CD4-positive, alpha-beta T cell (primary cell): ENCODE measurements around the gene HACL1. TPM values are rescaled to one million over a fixed set of nuclear protein-coding genes. Genes with fewer than 3 reads are reported as not detected.

Source experiments
- ATAC-seq: fragments of 200-7000 bp; cut with Tn5 transposase; one replicate; pipeline ENCODE4 v1.10.0; 2022; ENCODE audit warnings: mild to moderate bottlenecking; ENCODE audit not compliant: poor library complexity
- CTCF ChIA-PET: fragments of 350-600 bp; sonication (Branson Sonifier 250); formaldehyde crosslinking; loops from one replicate; lab custom pipeline; 2021; ENCODE audit warnings: antibody characterized with exemption, inconsistent platforms; lab: Charles Lee
- POLR2A ChIA-PET: fragments of 350-600 bp; sonication (Branson Sonifier 250); formaldehyde crosslinking; loops from one replicate; lab custom pipeline; 2021; ENCODE audit warnings: antibody characterized with exemption, inconsistent platforms; lab: Charles Lee
- DNase-seq, 14 experiments: peaks; one replicate each; pipeline ENCODE4 v3.0.0-alpha.2; 2013 to 2020; ENCODE audit warnings: mixed read lengths in 2 of 14
- H3K27ac ChIP-seq, 2 donors: one replicate each; pipeline versions ENCODE4 v1.5.1 to v1.7.0; 2013; ENCODE audit warnings: low read length in 2 of 2, low read depth in 1 of 2, mild to moderate bottlenecking in 1 of 2
- H3K27me3 ChIP-seq, 2 experiments: 1 replicate in 1 of 2; 2 replicates in 1 of 2; pipeline versions ENCODE4 v1.6.1 to v1.7.0; 2013; ENCODE audit warnings: low read length in 2 of 2, control low read depth in 1 of 2, mild to moderate bottlenecking in 1 of 2, moderate library complexity in 1 of 2; ENCODE audit not compliant: insufficient read depth in 2 of 2, control insufficient read depth in 1 of 2
- H3K36me3 ChIP-seq: one replicate; pipeline ENCODE4 v1.6.1; 2013; ENCODE audit warnings: low read length, control low read depth; ENCODE audit not compliant: insufficient read depth
- H3K4me1 ChIP-seq: one replicate; pipeline ENCODE4 v1.6.1; 2013; ENCODE audit warnings: low read length, control low read depth; ENCODE audit not compliant: insufficient read depth
- H3K4me3 ChIP-seq: one replicate; pipeline ENCODE4 v1.5.1; 2013; ENCODE audit warnings: mild to moderate bottlenecking, low read length, moderate library complexity
- H3K9me3 ChIP-seq, 2 experiments: 1 replicate in 1 of 2; 2 replicates in 1 of 2; pipeline versions ENCODE4 v1.6.1 to v1.7.0; 2013; ENCODE audit warnings: low read length in 2 of 2, mild to moderate bottlenecking in 2 of 2, control low read depth in 1 of 2, moderate library complexity in 1 of 2; ENCODE audit not compliant: control insufficient read depth in 1 of 2, insufficient read depth in 1 of 2
- H3K27ac Mint-ChIP-seq: one replicate; pipeline ENCODE4 v1.8.0; 2020; ENCODE audit warnings: mixed read lengths
- H3K27me3 Mint-ChIP-seq: one replicate; pipeline ENCODE4 v1.8.0; 2021; ENCODE audit warnings: mixed read lengths
- H3K36me3 Mint-ChIP-seq: one replicate; pipeline ENCODE4 v1.8.0; 2021; ENCODE audit warnings: low read depth, mixed read lengths
- H3K4me1 Mint-ChIP-seq: one replicate; pipeline ENCODE4 v1.8.0; 2021; ENCODE audit warnings: low read depth, mixed read lengths
- H3K4me3 Mint-ChIP-seq: one replicate; pipeline ENCODE4 v1.8.0; 2020; ENCODE audit warnings: mild to moderate bottlenecking, mixed read lengths
- H3K9me3 Mint-ChIP-seq: one replicate; pipeline ENCODE4 v1.8.0; 2020; ENCODE audit warnings: mixed read lengths
- intact Hi-C, 2 experiments: fragments of 100-400 bp; cut with DNase I in 1 of 2; cut with micrococcal nuclease in 1 of 2; formaldehyde crosslinking; loops; one replicate each; pipeline versions ENCODE4 v1.15.1 to v1.9.0; 2023 to 2025; cut with DNase I, micrococcal nuclease
- total RNA-seq, 174 experiments: library from RNA in 2 of 174; stranded (reverse) in 2 of 174; gene quantifications; one replicate each; pipeline ENCODE4 v1.2.3 and lab custom pipeline; 2021 to 2026
- TF ChIP-seq, protein P1 (sequence below): fragments of 200-600 bp; IDR thresholded peaks from one replicate; pipeline ENCODE4 v1.8.0; 2022; ENCODE audit warnings: antibody characterized with exemption, mild to moderate bottlenecking

HACL1 gene
- total RNA-seq, 2 experiments from 2014 or later, result 26.6 to 33.2 TPM

DNA sequence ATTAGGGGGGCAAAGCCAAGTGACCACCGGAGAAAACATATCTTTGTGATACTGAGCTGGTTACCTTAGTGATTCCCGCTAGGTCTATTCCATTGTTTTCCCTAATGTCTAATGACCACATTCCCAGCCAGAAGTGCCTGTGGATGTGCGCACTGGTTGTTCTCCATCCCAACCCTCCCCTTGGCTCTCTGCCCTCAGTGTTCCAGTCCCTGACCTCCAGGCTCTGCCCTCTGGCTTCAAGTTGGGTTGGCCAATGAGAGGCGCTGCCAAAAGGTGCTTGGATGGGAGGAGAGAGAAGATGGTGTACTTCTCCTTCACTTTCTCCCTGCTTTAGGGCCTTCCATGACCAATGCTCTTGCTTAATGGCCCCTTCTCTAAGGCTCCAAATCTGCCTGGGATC is 82.3 kb downstream of the HACL1 start:
- no peaks in the 10 kb centered on the region for H3K36me3 Mint-ChIP-seq
- no peak for DNase-seq
- CTCF ChIA-PET, result no interaction called here
- ATAC-seq, result no peak
- H3K27me3 Mint-ChIP-seq, result peaks cover 5% of the 10 kb centered on the region
- TF ChIP-seq, protein P1, sequence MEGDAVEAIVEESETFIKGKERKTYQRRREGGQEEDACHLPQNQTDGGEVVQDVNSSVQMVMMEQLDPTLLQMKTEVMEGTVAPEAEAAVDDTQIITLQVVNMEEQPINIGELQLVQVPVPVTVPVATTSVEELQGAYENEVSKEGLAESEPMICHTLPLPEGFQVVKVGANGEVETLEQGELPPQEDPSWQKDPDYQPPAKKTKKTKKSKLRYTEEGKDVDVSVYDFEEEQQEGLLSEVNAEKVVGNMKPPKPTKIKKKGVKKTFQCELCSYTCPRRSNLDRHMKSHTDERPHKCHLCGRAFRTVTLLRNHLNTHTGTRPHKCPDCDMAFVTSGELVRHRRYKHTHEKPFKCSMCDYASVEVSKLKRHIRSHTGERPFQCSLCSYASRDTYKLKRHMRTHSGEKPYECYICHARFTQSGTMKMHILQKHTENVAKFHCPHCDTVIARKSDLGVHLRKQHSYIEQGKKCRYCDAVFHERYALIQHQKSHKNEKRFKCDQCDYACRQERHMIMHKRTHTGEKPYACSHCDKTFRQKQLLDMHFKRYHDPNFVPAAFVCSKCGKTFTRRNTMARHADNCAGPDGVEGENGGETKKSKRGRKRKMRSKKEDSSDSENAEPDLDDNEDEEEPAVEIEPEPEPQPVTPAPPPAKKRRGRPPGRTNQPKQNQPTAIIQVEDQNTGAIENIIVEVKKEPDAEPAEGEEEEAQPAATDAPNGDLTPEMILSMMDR, result no peak
- no peak overlapping the region for H3K27ac Mint-ChIP-seq
- POLR2A ChIA-PET, result no interaction called here
- Histone ChIP-seq H3K9me3 (no peaks in the 10 kb centered on the region), H3K4me1 (peaks cover 23% of the 10 kb centered on the region), H3K36me3 (no peaks in the 10 kb centered on the region), H3K27me3 (peaks cover 0 to 4% of the 10 kb centered on the region in 2 experiments), H3K4me3 (no peak overlapping the region), H3K27ac (no peak overlapping the region)
- no peaks in the 10 kb centered on the region for H3K9me3 Mint-ChIP-seq
- intact Hi-C loops, result no loop called here
- no peak overlapping the region for H3K4me3 Mint-ChIP-seq
- peaks cover 6% of the 10 kb centered on the region for H3K4me1 Mint-ChIP-seq

DNA sequence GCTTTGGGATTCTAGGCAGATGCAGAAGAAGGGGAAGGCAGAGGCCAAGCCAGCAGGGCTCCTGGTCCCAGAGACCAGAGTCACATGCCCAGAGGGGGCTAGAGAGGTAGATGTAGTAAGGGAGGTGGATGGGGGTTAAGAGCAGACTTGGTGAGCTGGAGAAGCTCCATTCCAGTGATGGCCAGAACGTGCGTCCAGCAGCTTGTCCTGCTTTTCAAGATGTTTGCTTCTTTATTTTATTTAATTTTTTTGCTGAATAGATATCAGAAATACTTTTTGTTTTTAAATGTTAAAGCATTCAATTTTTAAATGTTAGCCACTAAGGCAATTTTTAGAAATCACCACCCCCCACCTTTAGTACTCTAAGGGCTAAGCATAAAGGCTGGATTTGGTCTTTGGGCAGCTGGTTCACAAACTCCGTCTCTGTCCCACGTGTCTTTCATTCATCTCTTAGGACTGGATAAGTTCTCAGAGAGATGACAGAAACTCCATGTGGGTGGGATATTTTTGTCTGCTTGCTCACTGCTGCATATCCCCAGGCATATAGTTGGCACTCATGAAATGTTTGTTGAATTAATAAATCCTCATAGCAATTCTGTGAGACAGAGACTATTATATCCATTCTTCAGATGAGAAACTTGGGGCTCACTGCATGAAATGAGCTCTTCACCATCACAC is 86.6 kb downstream of the HACL1 start:
- Histone ChIP-seq H3K36me3 (no peaks in the 10 kb centered on the region), H3K4me3 (no peak overlapping the region), H3K27me3 (no peaks in the 10 kb centered on the region), H3K4me1 (peaks cover 16% of the 10 kb centered on the region), H3K27ac (no peak overlapping the region), H3K9me3 (no peaks in the 10 kb centered on the region)
- TF ChIP-seq, protein P1, result no peak
- Mint-ChIP-seq H3K4me1 (peaks cover 5% of the 10 kb centered on the region), H3K36me3 (no peaks in the 10 kb centered on the region), H3K9me3 (no peaks in the 10 kb centered on the region), H3K27ac (no peak overlapping the region), H3K27me3 (no peaks in the 10 kb centered on the region), H3K4me3 (no peak overlapping the region)
- CTCF ChIA-PET, result no interaction called here
- intact Hi-C loops, result no loop called here
- no peak for ATAC-seq
- DNase-seq, result no peak
- POLR2A ChIA-PET, result no interaction called here

DNA sequence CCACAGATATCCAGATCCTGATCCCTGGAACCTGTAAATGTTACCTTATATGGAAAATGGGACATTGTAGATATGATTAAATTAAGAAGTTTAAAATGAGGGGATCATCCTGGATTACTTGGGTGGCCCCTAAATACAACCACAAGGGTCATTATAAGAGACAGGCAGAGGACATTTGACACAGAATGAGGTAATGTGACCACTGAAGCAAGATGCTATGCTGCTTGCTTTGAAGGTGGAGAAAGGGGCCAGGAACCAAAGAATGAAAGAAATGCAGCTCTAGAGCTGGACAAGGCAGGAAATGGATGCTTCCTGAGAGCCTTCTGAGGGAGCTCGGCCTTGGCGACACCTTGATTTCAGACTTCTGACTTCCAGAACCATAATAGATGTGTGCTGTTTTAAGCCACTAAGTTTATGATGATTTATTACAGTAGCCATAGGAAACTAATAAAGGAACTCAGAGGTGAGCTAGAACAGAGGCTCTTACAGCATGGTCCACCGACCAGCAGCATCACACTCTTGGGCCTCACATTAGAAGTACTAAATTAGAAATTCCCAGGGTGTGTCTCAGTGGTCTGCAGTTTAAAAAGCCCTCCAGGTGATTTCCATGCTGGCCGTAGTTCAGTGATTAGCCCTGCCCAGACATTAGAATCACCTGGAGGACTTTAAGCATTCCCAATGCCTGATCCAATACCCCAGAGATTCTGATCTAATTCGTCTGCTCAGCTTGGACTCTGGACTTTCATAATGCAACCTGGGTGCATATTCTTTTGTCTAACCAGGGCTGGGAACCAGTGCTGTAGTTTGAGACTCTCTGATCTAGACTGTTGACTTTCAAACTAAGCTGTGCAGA is 87.3 kb downstream of the HACL1 start:
- CTCF ChIA-PET, result no interaction called here

More for the DNA sequence above, 87.3 kb downstream of the HACL1 start:
- TF ChIP-seq, protein P1, result no peak
- ATAC-seq, result no peak
- no peak for DNase-seq
- Mint-ChIP-seq H3K36me3 (no peaks in the 10 kb centered on the region), H3K9me3 (no peaks in the 10 kb centered on the region), H3K27ac (no peak overlapping the region), H3K27me3 (no peaks in the 10 kb centered on the region), H3K4me1 (peaks cover 5% of the 10 kb centered on the region), H3K4me3 (no peak overlapping the region)
- intact Hi-C loops, result no loop called here
- POLR2A ChIA-PET, result no interaction called here
- Histone ChIP-seq H3K27me3 (no peaks in the 10 kb centered on the region), H3K4me1 (peaks cover 13% of the 10 kb centered on the region), H3K4me3 (no peak overlapping the region), H3K27ac (no peak overlapping the region), H3K36me3 (no peaks in the 10 kb centered on the region), H3K9me3 (no peaks in the 10 kb centered on the region)
